Measurements from ENCODE around the gene SLC47A1.
"Not testable (repeated sequence)": the region's sequence is repeated elsewhere in the genome, so short reads cannot be mapped to it uniquely, and the experiment has no call there.

Gene SLC47A1

GRCh38 chr17:19533718-19534561 lies at the start of gene SLC47A1:
Gene SLC47A1, plus strand, starts transcription at chr17:19533854. Its CDS starts 86 bp downstream, at chr17:19533940.
- peak; percentile 36 for DNase-seq

DNA sequence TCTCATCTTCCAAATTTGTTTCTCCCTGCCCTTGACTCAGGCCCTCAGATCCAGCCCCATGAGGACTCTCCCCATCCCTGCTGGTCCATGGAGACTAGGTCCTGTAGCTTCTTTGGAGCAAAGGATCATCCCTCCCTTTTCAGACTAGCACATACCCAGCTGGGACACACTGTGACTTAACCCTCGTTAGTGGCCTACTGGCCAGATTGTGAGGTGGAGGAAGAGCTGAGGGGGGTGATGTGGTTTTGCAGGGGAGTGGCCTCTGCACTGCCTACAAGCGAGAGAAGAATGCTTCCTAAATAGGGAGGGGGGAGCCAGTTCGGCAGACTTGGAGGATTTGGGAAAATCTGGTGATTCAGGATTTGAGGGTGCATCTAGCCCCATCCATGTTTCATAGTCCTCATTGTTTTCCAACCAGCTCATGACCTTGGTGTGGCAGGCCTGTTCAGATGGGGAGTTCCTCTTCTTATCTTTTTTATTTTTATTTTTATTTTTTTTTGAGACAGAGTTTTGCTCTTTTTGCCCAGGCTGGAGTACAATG lies 47.8 kb upstream of the SLC47A1 start:
- DNase-seq, result no peak

- DNase-seq, result no peak
These were observed 47.2 kb upstream of the SLC47A1 start for GRCh38 chr17:19486351-19487023.

GRCh38 chr17:19487024-19487600 lies 46.5 kb upstream of the SLC47A1 start:
- DNase-seq, result no peak

DNA sequence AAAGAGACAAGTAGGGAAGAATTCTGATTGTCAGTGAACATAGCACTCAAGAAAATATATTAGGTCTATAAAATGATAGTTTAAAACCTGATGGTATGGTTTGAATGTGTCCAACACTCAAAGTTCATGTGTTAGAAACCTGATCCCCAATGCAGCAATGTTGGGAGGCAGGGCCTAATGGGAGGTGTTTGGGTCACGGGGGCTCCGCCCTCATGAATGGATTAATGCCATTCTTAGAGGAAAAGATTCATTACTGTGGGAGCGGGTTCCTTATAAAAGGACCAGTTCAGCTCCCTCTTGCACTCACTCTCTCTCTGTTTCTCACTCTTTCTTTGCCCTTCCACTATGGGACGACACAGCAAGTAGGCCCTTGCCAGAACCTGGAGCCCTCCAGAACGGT lies 41.5 kb upstream of the SLC47A1 start:
- DNase-seq, result no peak

GRCh38 chr17:19494961-19495806 lies 38.5 kb upstream of the SLC47A1 start:
- DNase-seq, result no peak

DNA sequence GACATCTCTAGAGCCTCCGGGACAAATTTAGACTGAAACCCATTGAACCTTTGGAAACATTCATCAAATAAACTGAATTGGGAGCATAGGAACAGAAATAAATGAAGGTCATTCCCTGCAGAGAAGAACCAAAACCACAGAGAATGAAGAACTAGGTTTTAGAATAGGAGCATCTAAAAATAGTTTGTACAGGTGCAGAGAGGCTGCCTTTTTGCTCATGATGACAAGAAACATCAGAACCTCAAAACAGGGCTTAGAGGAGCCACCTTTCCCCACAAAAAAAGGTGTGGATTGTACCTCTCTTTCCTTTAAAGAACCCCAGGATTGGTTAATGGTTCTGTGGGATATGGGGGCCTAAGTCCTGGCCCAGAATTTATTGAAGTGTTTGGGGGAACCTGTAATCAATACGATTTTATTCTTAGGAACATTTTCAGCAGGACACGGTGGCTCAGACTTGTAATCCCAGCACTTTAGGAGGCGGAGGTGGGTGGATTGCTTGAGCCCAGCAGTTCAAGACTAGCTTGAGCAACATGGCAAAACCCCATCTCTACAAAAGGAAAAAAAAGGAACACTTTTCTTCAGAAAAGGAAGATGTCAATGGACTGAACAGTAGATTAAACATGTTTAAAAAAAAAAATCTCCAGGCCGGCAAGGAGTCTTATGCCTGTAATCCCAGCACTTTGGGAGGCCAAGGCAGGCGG lies 37.7 kb upstream of the SLC47A1 start:
- DNase-seq, result no peak

- no peak for DNase-seq
These were observed 36.0 kb upstream of the SLC47A1 start for GRCh38 chr17:19497624-19498023.

GRCh38 chr17:19501219-19501618 lies 32.4 kb upstream of the SLC47A1 start:
- no peak for DNase-seq

GRCh38 chr17:19502517-19502916 lies 31.1 kb upstream of the SLC47A1 start:
- DNase-seq, result no peak

DNA sequence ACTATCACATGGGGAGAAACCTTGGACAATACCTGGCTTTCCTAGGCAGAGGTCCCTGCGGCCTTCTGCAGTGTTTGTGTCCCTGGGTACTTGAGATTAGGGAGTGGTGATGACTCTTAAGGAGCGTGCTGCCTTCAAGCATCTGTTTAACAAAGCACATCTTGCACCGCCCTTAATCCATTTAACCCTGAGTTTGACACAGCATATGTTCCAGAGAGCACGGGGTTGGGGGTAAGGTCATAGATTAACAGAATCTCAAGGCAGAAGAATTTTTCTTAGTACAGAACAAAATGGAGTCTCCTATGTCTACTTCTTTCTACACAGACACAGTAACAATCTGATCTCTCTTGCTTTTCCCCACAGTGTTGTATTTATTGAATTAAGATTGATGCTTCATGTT lies 28.1 kb upstream of the SLC47A1 start:
- not testable (repeated sequence) for DNase-seq

DNA sequence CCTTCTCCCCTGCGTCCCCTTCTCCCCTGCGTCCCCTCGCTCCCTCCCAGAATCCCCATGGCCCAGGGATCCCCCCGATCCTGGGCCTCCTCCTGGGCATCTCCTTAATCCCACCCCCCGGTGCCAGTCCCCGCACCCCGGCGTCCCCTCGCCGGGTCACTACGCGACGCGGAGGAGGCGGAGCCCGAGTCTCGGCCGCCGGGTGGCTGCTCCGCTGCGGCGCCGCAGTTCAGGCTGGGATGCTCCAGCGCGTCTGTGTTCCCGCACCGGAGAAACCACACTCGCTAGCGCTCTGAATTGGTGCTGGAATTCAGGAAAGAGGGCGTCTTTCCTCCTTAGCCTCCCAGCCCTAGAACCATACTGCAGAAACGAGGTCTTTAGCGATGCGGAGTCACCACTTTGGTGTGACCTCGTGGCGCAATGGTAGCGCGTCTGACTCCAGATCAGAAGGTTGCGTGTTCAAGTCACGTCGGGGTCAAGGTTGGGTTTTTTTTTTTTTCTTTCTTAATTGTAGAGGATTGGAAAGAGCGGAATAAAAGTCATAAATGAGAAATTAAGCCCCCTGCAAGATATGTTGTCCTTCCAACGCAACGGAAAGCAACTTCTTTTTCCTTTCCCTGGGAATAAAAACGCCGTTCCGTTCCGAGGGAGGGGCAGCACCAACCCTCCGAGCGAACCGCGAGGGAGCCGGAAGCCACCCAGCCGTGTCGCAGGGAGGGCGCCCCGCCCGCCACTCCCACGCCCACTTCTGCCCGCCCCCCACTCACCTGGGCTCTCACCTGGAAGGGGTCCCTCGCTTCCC lies 25.7 kb upstream of the SLC47A1 start:
- DNase-seq, result peak; percentile 86

DNA sequence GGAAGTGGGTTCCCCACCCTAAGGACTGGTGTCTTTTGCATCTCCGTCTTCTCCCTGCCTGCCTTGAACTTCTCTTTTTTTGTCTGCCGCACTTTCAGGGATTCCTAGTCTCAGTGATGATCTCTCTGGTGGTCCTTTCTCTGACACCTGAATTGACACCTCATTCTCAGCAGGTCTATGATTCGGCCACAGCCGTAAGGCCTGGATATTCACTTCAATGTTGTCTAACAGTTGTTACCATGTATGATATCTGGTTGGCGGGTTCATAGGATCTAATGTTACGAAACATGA lies 25.1 kb upstream of the SLC47A1 start:
- no peak for DNase-seq

DNA sequence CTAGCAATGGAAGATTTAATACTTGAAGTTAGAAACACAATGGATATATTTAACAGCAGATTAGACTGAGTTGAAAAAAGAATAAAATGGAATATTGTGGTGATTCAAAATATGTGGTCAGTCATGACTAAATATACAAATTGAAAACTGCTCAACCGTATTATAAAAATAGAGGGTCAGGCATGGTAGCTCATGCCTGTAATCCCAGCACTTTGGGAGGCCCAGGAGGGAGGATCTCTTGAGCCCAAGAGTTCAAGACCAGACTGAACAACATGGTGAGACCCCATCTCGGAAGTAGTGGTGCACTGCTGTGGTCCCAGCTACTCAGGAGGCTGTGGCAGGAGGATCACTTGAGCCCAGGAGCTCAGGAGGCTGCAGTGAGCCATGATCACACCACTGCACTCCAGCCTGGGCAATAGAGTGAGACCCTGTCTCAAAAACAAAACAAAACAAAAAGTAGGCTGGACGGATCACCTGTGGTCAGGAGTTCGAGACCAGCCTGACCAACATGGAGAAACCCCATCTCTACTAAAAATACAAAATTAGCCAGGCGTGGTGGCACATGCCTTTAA lies 24.3 kb upstream of the SLC47A1 start:
- not testable (repeated sequence) for DNase-seq

- DNase-seq, result no peak
These were observed 22.8 kb upstream of the SLC47A1 start for GRCh38 chr17:19510903-19511302.

DNA sequence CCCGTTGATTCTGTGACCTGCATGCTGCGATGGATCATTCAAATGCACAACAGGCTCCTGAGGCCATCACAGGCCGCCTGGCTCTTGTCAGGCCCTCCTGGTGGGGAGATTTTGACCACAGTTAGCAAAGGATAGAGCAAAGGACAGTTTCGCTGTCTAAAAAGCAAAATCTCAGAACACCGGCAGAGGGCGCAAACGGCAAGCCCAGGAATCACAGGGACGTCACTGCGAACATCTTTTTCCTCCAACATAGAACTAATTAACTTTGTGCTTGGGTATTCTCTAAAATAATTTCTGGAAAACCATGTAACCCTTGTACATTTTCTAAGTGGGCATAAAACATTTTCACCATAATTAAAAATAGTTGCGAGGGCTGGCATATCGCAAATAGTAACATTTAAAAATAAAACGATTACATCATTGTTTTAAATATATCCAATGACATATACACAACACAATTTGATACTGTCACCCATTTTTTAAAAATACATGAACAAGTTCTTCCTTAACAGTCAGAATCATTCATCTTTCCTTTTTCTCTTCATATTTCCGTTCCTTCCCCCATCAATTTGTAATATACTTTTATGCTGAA lies 19.7 kb upstream of the SLC47A1 start:
- DNase-seq, result peak; percentile 69

- no peak for DNase-seq
These were observed 16.0 kb upstream of the SLC47A1 start for GRCh38 chr17:19517699-19518098.

- not testable (repeated sequence) for DNase-seq
These were observed 14.0 kb upstream of the SLC47A1 start for GRCh38 chr17:19519388-19520291.

GRCh38 chr17:19520641-19521040 lies 13.0 kb upstream of the SLC47A1 start:
- DNase-seq, result no peak

All from activated CD4-positive, CD25-positive, alpha-beta regulatory T cell treated with anti-CD3 and anti-CD28 coated beads, Interleukin-2, amount 50 U/mL, for 72 hours (primary cell).